Keratinocyte (primary cell): ENCODE results near the gene NCKAP5. TPM values are rescaled to one million over a fixed set of nuclear protein-coding genes. Genes with fewer than 3 reads are reported as not detected.

Source experiments
- DNase-seq: peaks from one replicate; pipeline ENCODE4 v3.0.0-alpha.2; 2011; ENCODE audit warnings: low read depth, missing footprints, low spot score
- FAIRE-seq: peaks from 2 replicates; lab custom pipeline; 2011; peaks lifted over from hg19 to GRCh38; lab: Jason Lieb, UNC
- H2AFZ ChIP-seq: 2 replicates; pipeline ENCODE4 v1.6.0; 2012; ENCODE audit warnings: low read length, control low read depth, inconsistent platforms; ENCODE audit not compliant: control insufficient read depth
- H3K27ac ChIP-seq: 2 replicates; pipeline ENCODE4 v1.5.1; 2011; ENCODE audit warnings: low read length; ENCODE audit not compliant: control insufficient read depth, insufficient read depth
- H3K27me3 ChIP-seq: 3 replicates; pipeline ENCODE4 v1.6.0; 2011; ENCODE audit warnings: low read length; ENCODE audit not compliant: control insufficient read depth, insufficient read depth; ENCODE audit errors: extremely low read depth
- H3K36me3 ChIP-seq, 2 experiments: 2 replicates in 1 of 2; 3 replicates in 1 of 2; pipeline ENCODE4 v1.5.1; 2011; ENCODE audit warnings: low read length in 2 of 2, mild to moderate bottlenecking in 1 of 2; ENCODE audit not compliant: control insufficient read depth in 2 of 2, insufficient read depth in 2 of 2; ENCODE audit errors: extremely low read depth in 1 of 2
- H3K4me1 ChIP-seq: 3 replicates; pipeline ENCODE4 v1.5.1; 2011; ENCODE audit warnings: low read length; ENCODE audit not compliant: control insufficient read depth, insufficient read depth; ENCODE audit errors: extremely low read depth
- H3K4me2 ChIP-seq: 3 replicates; pipeline ENCODE4 v1.6.0; 2011; ENCODE audit warnings: low read depth, low read length; ENCODE audit not compliant: control insufficient read depth, insufficient read depth; ENCODE audit errors: extremely low read depth
- H3K4me3 ChIP-seq, 3 experiments: fragments of 200-600 bp in 1 of 3; sonication (generic) in 1 of 3; 2 replicates in 2 of 3; 3 replicates in 1 of 3; pipeline ENCODE4 v1.5.1; 2011 to 2016; ENCODE audit warnings: low read length in 3 of 3, mild to moderate bottlenecking in 3 of 3, control low read depth in 2 of 3, inconsistent platforms in 1 of 3, low read depth in 1 of 3, mixed read lengths in 1 of 3, mixed run types in 1 of 3, moderate library complexity in 1 of 3; ENCODE audit not compliant: control insufficient read depth in 2 of 3, insufficient read depth in 2 of 3; ENCODE audit errors: extremely low read depth in 1 of 3
- H3K79me2 ChIP-seq: 2 replicates; pipeline ENCODE4 v1.6.0; 2012; ENCODE audit warnings: low read length; ENCODE audit not compliant: control insufficient read depth, insufficient read depth
- H3K9ac ChIP-seq: 3 replicates; pipeline ENCODE4 v1.6.0; 2011; ENCODE audit warnings: low read length; ENCODE audit not compliant: control insufficient read depth, insufficient read depth; ENCODE audit errors: extremely low read depth
- H3K9me1 ChIP-seq: 3 replicates; pipeline ENCODE4 v1.6.0; 2011; ENCODE audit warnings: low read length; ENCODE audit not compliant: control insufficient read depth, insufficient read depth; ENCODE audit errors: extremely low read depth
- H3K9me3 ChIP-seq: 2 replicates; pipeline ENCODE4 v1.5.1; 2012; ENCODE audit warnings: low read depth, low read length; ENCODE audit not compliant: control insufficient read depth
- H4K20me1 ChIP-seq: 3 replicates; pipeline ENCODE4 v1.6.0; 2011; ENCODE audit warnings: low read length; ENCODE audit not compliant: control insufficient read depth, insufficient read depth; ENCODE audit errors: extremely low read depth
- EZH2 ChIP-seq: IDR thresholded peaks from one replicate; pipeline ENCODE4 v1.6.1; 2012; ENCODE audit warnings: inconsistent platforms, mild to moderate bottlenecking, low read length, moderate library complexity
- dilution Hi-C: fragments of 300-500 bp; cut with MboI; formaldehyde crosslinking; loops from one replicate; pipeline ENCODE4 v1.7.0; 2020; ENCODE audit warnings: low sequenced_read_pairs; ENCODE audit not compliant: extremely low pct_ligation_motif_present
- polyA plus RNA-seq, 5 experiments: library from polyadenylated mRNA; depleted of rRNA in 3 of 5; stranded (reverse) in 3 of 5; stranded (forward) in 1 of 5; unstranded in 1 of 5; fragments of >200 nt; gene quantifications; 1 replicate in 1 of 5; 2 replicates in 3 of 5; 3 replicates in 1 of 5; pipeline versions ENCODE4 v1.2.1 to v1.2.3, GENCODE V29; 2011 to 2012; ENCODE audit warnings: missing spikeins in 2 of 5, low read depth in 1 of 5, low replicate concordance in 1 of 5
- TF ChIP-seq, protein P1 (sequence below), 3 experiments: IDR thresholded peaks in 1 of 3; conservative IDR thresholded peaks in 1 of 3; optimal IDR thresholded peaks in 1 of 3; 2 replicates in 2 of 3; 3 replicates in 1 of 3; pipeline versions ENCODE3 to v1.5.1; 2011; ENCODE audit warnings: low read length in 3 of 3, mild to moderate bottlenecking in 3 of 3, moderate library complexity in 2 of 3, control low read depth in 1 of 3, inconsistent platforms in 1 of 3; ENCODE audit not compliant: insufficient read depth in 2 of 3; ENCODE audit errors: extremely low read depth in 1 of 3

NCKAP5 gene
- polyA plus RNA-seq, 1 donor (not counting 4 experiments of a cell fraction or from before 2014, with no cell fraction given), result 3.6 TPM

- DNase-seq, result no peak
- dilution Hi-C loops, result no loop called here
Measured at GRCh38 chr2:133193544-133194361, 374.5 kb downstream of the NCKAP5 start.

GRCh38 chr2:133192028-133192427 lies 376.2 kb downstream of the NCKAP5 start:
- H3K9ac ChIP-seq, result no peak overlapping the region
- no peak overlapping the region for H2AFZ ChIP-seq
- no peak for DNase-seq
- dilution Hi-C loops, result no loop called here
- no peak for FAIRE-seq
- H3K27me3 ChIP-seq, result no peaks in the 10 kb centered on the region
- H3K79me2 ChIP-seq, result no peaks in the 10 kb centered on the region
- H3K4me3 ChIP-seq, result no peak overlapping the region
- H3K4me1 ChIP-seq, result peaks cover 7% of the 10 kb centered on the region
- H3K4me2 ChIP-seq, result no peak overlapping the region
- H3K9me3 ChIP-seq, result no peaks in the 10 kb centered on the region
- no peaks in the 10 kb centered on the region for H4K20me1 ChIP-seq
- no peaks in the 10 kb centered on the region for H3K9me1 ChIP-seq
- TF ChIP-seq, protein P1, sequence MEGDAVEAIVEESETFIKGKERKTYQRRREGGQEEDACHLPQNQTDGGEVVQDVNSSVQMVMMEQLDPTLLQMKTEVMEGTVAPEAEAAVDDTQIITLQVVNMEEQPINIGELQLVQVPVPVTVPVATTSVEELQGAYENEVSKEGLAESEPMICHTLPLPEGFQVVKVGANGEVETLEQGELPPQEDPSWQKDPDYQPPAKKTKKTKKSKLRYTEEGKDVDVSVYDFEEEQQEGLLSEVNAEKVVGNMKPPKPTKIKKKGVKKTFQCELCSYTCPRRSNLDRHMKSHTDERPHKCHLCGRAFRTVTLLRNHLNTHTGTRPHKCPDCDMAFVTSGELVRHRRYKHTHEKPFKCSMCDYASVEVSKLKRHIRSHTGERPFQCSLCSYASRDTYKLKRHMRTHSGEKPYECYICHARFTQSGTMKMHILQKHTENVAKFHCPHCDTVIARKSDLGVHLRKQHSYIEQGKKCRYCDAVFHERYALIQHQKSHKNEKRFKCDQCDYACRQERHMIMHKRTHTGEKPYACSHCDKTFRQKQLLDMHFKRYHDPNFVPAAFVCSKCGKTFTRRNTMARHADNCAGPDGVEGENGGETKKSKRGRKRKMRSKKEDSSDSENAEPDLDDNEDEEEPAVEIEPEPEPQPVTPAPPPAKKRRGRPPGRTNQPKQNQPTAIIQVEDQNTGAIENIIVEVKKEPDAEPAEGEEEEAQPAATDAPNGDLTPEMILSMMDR (optimal IDR thresholded peaks at IDR 0.05 in 1 of 3, IDR thresholded peaks at IDR 0.05 in 1 of 3, conservative IDR thresholded peaks at IDR 0.05 in 1 of 3; ENCODE audit: extremely low read depth in 1 of 3, insufficient read depth in 2 of 3, low read length in 3 of 3), result peak in 1 of 3 experiments; percentile 9
- TF ChIP-seq EZH2, result no peak
- no peaks in the 10 kb centered on the region for H3K36me3 ChIP-seq
- H3K27ac ChIP-seq, result no peak overlapping the region

More at GRCh38 chr2:133193544-133194361, 374.5 kb downstream of the NCKAP5 start:
- Histone ChIP-seq H3K27ac (no peak overlapping the region), H4K20me1 (no peaks in the 10 kb centered on the region), H3K79me2 (no peaks in the 10 kb centered on the region), H3K9me1 (no peaks in the 10 kb centered on the region), H2AFZ (no peak overlapping the region), H3K4me2 (no peak overlapping the region), H3K36me3 (no peaks in the 10 kb centered on the region), H3K27me3 (no peaks in the 10 kb centered on the region), H3K4me3 (no peak overlapping the region), H3K4me1 (peaks cover 10% of the 10 kb centered on the region), H3K9ac (no peak overlapping the region), H3K9me3 (no peaks in the 10 kb centered on the region)
- TF ChIP-seq, protein P1 (optimal IDR thresholded peaks at IDR 0.05 in 1 of 3, IDR thresholded peaks at IDR 0.05 in 1 of 3, conservative IDR thresholded peaks at IDR 0.05 in 1 of 3; ENCODE audit: extremely low read depth in 1 of 3, insufficient read depth in 2 of 3, low read length in 3 of 3), result no peak
- no peak for TF ChIP-seq EZH2
- FAIRE-seq, result no peak
